Neuronal stem cell (in vitro differentiated cells): ENCODE data around the gene ADH5.

ENCODE experiments used
- DNase-seq: peaks from one replicate; pipeline ENCODE4 v3.0.0-alpha.2; 2013; ENCODE audit warnings: low spot score
- H2AFZ ChIP-seq: one replicate; pipeline ENCODE4 v1.6.1; 2013; ENCODE audit warnings: mild to moderate bottlenecking, low read length, inconsistent platforms
- H2AK5ac ChIP-seq: 2 replicates; pipeline ENCODE4 v1.6.1; 2013; ENCODE audit warnings: low read depth, mild to moderate bottlenecking, inconsistent platforms, low read length, moderate library complexity, mixed read lengths
- H2BK120ac ChIP-seq: 2 replicates; pipeline ENCODE4 v1.6.1; 2013; ENCODE audit warnings: low read depth, mild to moderate bottlenecking, inconsistent platforms, low read length, moderate library complexity, mixed read lengths
- H2BK12ac ChIP-seq: one replicate; pipeline ENCODE4 v1.6.1; 2013; ENCODE audit warnings: low read length, inconsistent platforms
- H2BK15ac ChIP-seq: 2 replicates; pipeline ENCODE4 v1.6.1; 2013; ENCODE audit warnings: mild to moderate bottlenecking, low read length, inconsistent platforms, mixed read lengths
- H2BK5ac ChIP-seq: one replicate; pipeline ENCODE4 v1.6.1; 2013; ENCODE audit warnings: inconsistent platforms, mild to moderate bottlenecking, low read length, moderate library complexity
- H3K14ac ChIP-seq: one replicate; pipeline ENCODE4 v1.6.1; 2013; ENCODE audit warnings: low read length, inconsistent platforms
- H3K18ac ChIP-seq: 2 replicates; pipeline ENCODE4 v1.6.1; 2013; ENCODE audit warnings: low read length, inconsistent platforms
- H3K23ac ChIP-seq: 2 replicates; pipeline ENCODE4 v1.6.1; 2013; ENCODE audit warnings: low read depth, mild to moderate bottlenecking, mixed read lengths, low read length, inconsistent platforms; ENCODE audit not compliant: poor library complexity
- H3K27ac ChIP-seq: replicated peaks from 3 replicates; pipeline ENCODE4 v1.5.1; 2013; ENCODE audit warnings: low read length, inconsistent platforms
- H3K27me3 ChIP-seq, 3 experiments: 2 replicates each; pipeline ENCODE4 v1.6.1; 2013; ENCODE audit warnings: low read length in 3 of 3, mild to moderate bottlenecking in 2 of 3, inconsistent platforms in 1 of 3, low read depth in 1 of 3, mixed read lengths in 1 of 3, moderate library complexity in 1 of 3; ENCODE audit not compliant: control insufficient read depth in 3 of 3, insufficient read depth in 3 of 3
- H3K36me3 ChIP-seq, 2 donors: replicated peaks in 1 of 2; 2 replicates each; pipeline ENCODE4 v1.6.1; 2013; ENCODE audit warnings: low read length in 2 of 2; ENCODE audit not compliant: control insufficient read depth in 2 of 2, insufficient read depth in 2 of 2
- H3K4ac ChIP-seq: 2 replicates; pipeline ENCODE4 v1.6.1; 2013; ENCODE audit warnings: inconsistent platforms, mild to moderate bottlenecking, low read length, moderate library complexity
- H3K4me1 ChIP-seq, 2 donors: 1 replicate in 1 of 2; 2 replicates in 1 of 2; pipeline ENCODE4 v1.6.1; 2013; ENCODE audit warnings: low read length in 2 of 2, low read depth in 1 of 2; ENCODE audit not compliant: control insufficient read depth in 2 of 2, insufficient read depth in 1 of 2
- H3K4me2 ChIP-seq: one replicate; pipeline ENCODE4 v1.6.1; 2013; ENCODE audit warnings: mild to moderate bottlenecking, low read length, inconsistent platforms; ENCODE audit not compliant: insufficient read depth, poor library complexity, severe bottlenecking
- H3K4me3 ChIP-seq, 2 donors: 2 replicates each; pipeline ENCODE4 v1.5.1; 2013; ENCODE audit warnings: low read length in 2 of 2, mild to moderate bottlenecking in 2 of 2, inconsistent platforms in 1 of 2, moderate library complexity in 1 of 2
- H3K79me1 ChIP-seq: one replicate; pipeline ENCODE4 v1.6.1; 2013; ENCODE audit warnings: low read depth, mild to moderate bottlenecking, inconsistent platforms, low read length, moderate library complexity
- H3K9ac ChIP-seq: one replicate; pipeline ENCODE4 v1.6.1; 2013; ENCODE audit warnings: mild to moderate bottlenecking, low read depth, low read length, inconsistent platforms; ENCODE audit not compliant: poor library complexity
- H3K9me3 ChIP-seq, 2 donors: replicated peaks in 1 of 2; 2 replicates each; pipeline versions ENCODE3 to v1.6.1; 2013; ENCODE audit warnings: low read length in 2 of 2, mild to moderate bottlenecking in 2 of 2, inconsistent platforms in 1 of 2, low read depth in 1 of 2, mixed read lengths in 1 of 2, moderate library complexity in 1 of 2; ENCODE audit not compliant: control insufficient read depth in 2 of 2, insufficient read depth in 1 of 2
- H4K8ac ChIP-seq: one replicate; pipeline ENCODE4 v1.6.1; 2013; ENCODE audit warnings: low read depth, mild to moderate bottlenecking, inconsistent platforms, low read length, moderate library complexity
- H4K91ac ChIP-seq: one replicate; pipeline ENCODE4 v1.6.1; 2013; ENCODE audit warnings: low read length, low read depth, mild to moderate bottlenecking, inconsistent platforms; ENCODE audit not compliant: poor library complexity
- WGBS, 2 donors: extraction: QIAGEN DNeasy Blood & Tissue Kit; methylation state at CpG; one replicate each; pipeline ENCODE4 v1.1.7; 2013; ENCODE audit warnings: missing lambda C conversion rate in 2 of 2, mixed read lengths in 1 of 2; ENCODE audit not compliant: insufficient read length in 2 of 2, insufficient replicate concordance in 1 of 2; ENCODE audit errors: extremely low coverage in 2 of 2; 5-methylcytosine and 5-hydroxymethylcytosine counted together

ADH5 gene

DNA sequence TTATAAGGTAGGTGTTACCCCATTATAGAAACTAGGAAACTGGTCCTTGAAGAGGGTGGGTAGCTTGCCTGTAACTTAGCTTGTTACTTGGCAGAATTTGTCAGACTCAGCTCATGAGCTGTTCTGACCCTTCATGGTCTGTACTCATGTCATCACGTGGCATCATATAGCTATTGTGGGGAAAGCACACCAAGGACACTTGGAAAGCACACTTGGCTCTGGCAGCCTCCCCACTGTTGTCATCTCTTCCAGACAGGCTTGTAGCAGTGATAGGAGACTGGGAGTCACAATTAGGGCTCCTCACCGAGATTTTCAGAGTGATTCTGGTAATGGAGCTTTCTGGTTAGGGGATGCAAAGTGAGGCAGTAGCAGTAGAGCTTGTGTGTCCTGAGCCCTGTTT is 30.4 kb downstream of the ADH5 start:
- WGBS, 2 donors = no CpG with 5 or more reads among the region's 2 CpGs
- Histone ChIP-seq H2AK5ac (no peak overlapping the region), H3K9me3 (no peaks in the 10 kb centered on the region), H3K23ac (no peak overlapping the region), H2BK5ac (no peak overlapping the region), H3K4me1 (peaks cover 0 to 4% of the 10 kb centered on the region in 2 donors), H3K27me3 (no peaks in the 10 kb centered on the region), H3K4me3 (no peak overlapping the region), H4K8ac (no peak overlapping the region), H4K91ac (no peak overlapping the region), H2BK120ac (no peak overlapping the region), H3K79me1 (no peaks in the 10 kb centered on the region), H3K27ac (no peak overlapping the region), H3K4me2 (no peak overlapping the region), H3K14ac (no peak overlapping the region), H2BK15ac (no peak overlapping the region), H3K4ac (no peak overlapping the region), H3K36me3 (peaks cover 10 to 87% of the 10 kb centered on the region in 2 donors), H3K9ac (no peak overlapping the region), H2AFZ (no peak overlapping the region), H2BK12ac (no peak overlapping the region), H3K18ac (no peak overlapping the region)
- DNase-seq = no peak

DNA sequence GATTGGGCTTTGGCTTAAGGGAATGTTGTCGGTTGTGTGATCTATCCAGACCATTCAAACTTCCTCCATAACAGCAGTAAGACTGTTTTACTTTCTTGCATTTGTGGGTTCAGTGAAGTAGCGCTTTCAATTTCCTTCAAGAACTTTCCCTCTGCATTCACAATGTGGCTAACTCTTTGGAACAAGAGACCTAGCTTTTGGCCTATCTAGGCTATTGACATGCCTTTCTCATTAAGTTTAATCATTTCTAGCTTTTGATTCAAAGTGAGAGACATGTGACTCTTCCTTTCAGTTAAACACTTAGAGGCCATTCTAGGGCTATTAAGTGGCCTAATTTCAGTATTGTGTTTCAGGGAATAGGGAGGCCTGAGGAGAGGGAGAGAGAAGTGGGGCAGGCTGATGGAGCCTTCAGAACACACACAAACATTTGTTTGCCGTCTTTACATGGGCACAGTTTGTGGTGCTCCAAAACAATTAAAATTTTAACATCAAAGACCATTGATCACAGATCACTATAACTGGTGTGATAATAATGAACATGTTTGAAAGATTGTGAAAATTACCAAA is 34.1 kb downstream of the ADH5 start:
- peaks cover 18 to 87% of the 10 kb centered on the region in 2 donors for H3K36me3 ChIP-seq

DNA sequence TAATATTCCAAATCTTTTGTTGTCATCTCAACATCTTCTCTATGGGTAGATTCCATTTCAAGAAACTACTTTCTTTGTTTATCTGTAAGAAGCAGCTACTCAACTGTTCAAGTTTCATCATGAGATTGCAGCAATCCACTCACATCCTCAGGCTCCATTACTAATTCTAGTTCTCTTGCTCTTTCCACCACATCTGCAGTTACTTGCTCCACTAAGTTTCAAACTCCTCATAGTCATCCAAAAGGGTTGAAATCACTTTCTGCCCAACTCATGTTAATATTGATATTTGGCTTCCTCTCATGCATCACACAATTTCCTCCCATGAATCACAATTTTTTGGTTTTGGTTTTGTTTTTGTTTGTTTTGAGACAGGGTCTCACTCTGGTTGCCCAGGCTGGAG is 35.7 kb downstream of the ADH5 start:
- Histone ChIP-seq H2AFZ (no peak overlapping the region), H3K36me3 (peaks cover 18 to 87% of the 10 kb centered on the region in 2 donors)

More for the DNA sequence above, 34.1 kb downstream of the ADH5 start:
- H3K4me1 ChIP-seq = peaks cover 0 to 4% of the 10 kb centered on the region in 2 donors
- no peak overlapping the region for H4K8ac ChIP-seq
- H4K91ac ChIP-seq = no peak overlapping the region
- H2BK5ac ChIP-seq = no peak overlapping the region
- no peak overlapping the region for H2BK15ac ChIP-seq
- WGBS, 2 donors = no CpG with 5 or more reads among the region's 3 CpGs
- no peak overlapping the region for H3K23ac ChIP-seq
- no peak overlapping the region for H3K18ac ChIP-seq
- H2AFZ ChIP-seq = no peak overlapping the region
- H3K79me1 ChIP-seq = no peaks in the 10 kb centered on the region
- no peak overlapping the region for H3K4me3 ChIP-seq
- no peak overlapping the region for H2BK12ac ChIP-seq
- peaks cover 0 to 10% of the 10 kb centered on the region in 2 donors for H3K9me3 ChIP-seq
- peak overlapping the region; percentile 9 for H3K27ac ChIP-seq
- H2BK120ac ChIP-seq = no peak overlapping the region
- H2AK5ac ChIP-seq = no peak overlapping the region
- no peak overlapping the region for H3K4ac ChIP-seq
- H3K4me2 ChIP-seq = no peak overlapping the region
- no peak overlapping the region for H3K9ac ChIP-seq
- H3K14ac ChIP-seq = no peak overlapping the region
- no peak for DNase-seq
- no peaks in the 10 kb centered on the region for H3K27me3 ChIP-seq

DNA sequence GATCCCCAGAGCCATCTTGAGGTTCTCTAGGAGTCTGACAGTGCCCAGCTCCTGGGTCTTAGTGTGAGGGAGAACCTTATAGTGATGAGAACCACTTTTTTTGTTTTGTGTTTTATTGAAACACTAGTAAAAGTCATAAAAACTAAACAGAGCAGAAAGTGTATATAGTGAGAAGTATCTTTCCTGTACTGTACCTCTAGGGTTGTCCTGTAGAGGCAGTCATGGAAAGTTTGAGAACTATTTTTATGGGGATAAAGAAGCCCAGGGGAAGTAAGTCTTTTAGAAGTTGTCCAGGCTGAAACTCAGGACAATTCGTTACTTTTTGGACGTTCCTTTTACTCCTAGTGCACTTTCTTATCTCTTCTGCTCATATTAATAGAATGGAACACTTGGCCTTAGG is 40.9 kb downstream of the ADH5 start:
- H3K4me1 ChIP-seq = no peaks in the 10 kb centered on the region
- no peak overlapping the region for H3K18ac ChIP-seq
- no peak overlapping the region for H2BK120ac ChIP-seq
- H3K79me1 ChIP-seq = no peaks in the 10 kb centered on the region
- no peak overlapping the region for H3K23ac ChIP-seq
- H4K91ac ChIP-seq = no peak overlapping the region
- H2BK5ac ChIP-seq = no peak overlapping the region
- peaks cover 0 to 10% of the 10 kb centered on the region in 2 donors for H3K9me3 ChIP-seq
- H2AK5ac ChIP-seq = no peak overlapping the region
- DNase-seq = no peak
- H4K8ac ChIP-seq = no peak overlapping the region
- no peak overlapping the region for H3K4me3 ChIP-seq
- no peak overlapping the region for H3K14ac ChIP-seq
- no peak overlapping the region for H2AFZ ChIP-seq
- H3K36me3 ChIP-seq = peaks cover 19 to 91% of the 10 kb centered on the region in 2 donors
- H3K9ac ChIP-seq = no peak overlapping the region
- H3K27ac ChIP-seq = no peak overlapping the region
- no peaks in the 10 kb centered on the region for H3K27me3 ChIP-seq
- no peak overlapping the region for H3K4ac ChIP-seq
- H3K4me2 ChIP-seq = no peak overlapping the region
- no peak overlapping the region for H2BK12ac ChIP-seq
- no CpG with 5 or more reads among the region's 2 CpGs for WGBS, 2 donors
- H2BK15ac ChIP-seq = no peak overlapping the region

More for the DNA sequence above, 35.7 kb downstream of the ADH5 start:
- no peak overlapping the region for H4K8ac ChIP-seq
- H3K9me3 ChIP-seq = peaks cover 0 to 10% of the 10 kb centered on the region in 2 donors
- no peak overlapping the region for H3K18ac ChIP-seq
- H4K91ac ChIP-seq = no peak overlapping the region
- no peaks in the 10 kb centered on the region for H3K79me1 ChIP-seq
- H3K27me3 ChIP-seq = no peaks in the 10 kb centered on the region
- no peak overlapping the region for H3K4me2 ChIP-seq
- H3K9ac ChIP-seq = no peak overlapping the region
- no peak overlapping the region for H2AK5ac ChIP-seq
- H3K14ac ChIP-seq = no peak overlapping the region
- H3K4me3 ChIP-seq = no peak overlapping the region
- H2BK12ac ChIP-seq = no peak overlapping the region
- no peak overlapping the region for H2BK5ac ChIP-seq
- H3K4me1 ChIP-seq = peaks cover 0 to 4% of the 10 kb centered on the region in 2 donors
- no peak overlapping the region for H2BK120ac ChIP-seq
- no peak overlapping the region for H3K23ac ChIP-seq
- no peak overlapping the region for H2BK15ac ChIP-seq
- no peak overlapping the region for H3K4ac ChIP-seq
- no peak overlapping the region for H3K27ac ChIP-seq
- DNase-seq = no peak
